Nephron progenitor cell (in vitro differentiated cells): ENCODE results near the gene KLK13.

Experiments
- DNase-seq: peaks from one replicate; pipeline ENCODE4 v3.0.0; 2021
- H3K27ac Mint-ChIP-seq: 2 replicates; pipeline ENCODE4 v1.8.0; 2021; ENCODE audit warnings: mild to moderate bottlenecking, moderate library complexity, mixed read lengths
- H3K27me3 Mint-ChIP-seq: 2 replicates; pipeline ENCODE4 v1.8.0; 2021; ENCODE audit warnings: mild to moderate bottlenecking, low read depth, mixed read lengths; ENCODE audit not compliant: poor library complexity
- H3K36me3 Mint-ChIP-seq: 2 replicates; pipeline ENCODE4 v1.8.0; 2021; ENCODE audit warnings: low read depth, mixed read lengths
- H3K4me1 Mint-ChIP-seq: 2 replicates; pipeline ENCODE4 v1.8.0; 2021; ENCODE audit warnings: mixed read lengths
- H3K4me3 Mint-ChIP-seq: 2 replicates; pipeline ENCODE4 v1.8.0; 2021; ENCODE audit warnings: mild to moderate bottlenecking, moderate library complexity, mixed read lengths
- H3K9me3 Mint-ChIP-seq: 2 replicates; pipeline ENCODE4 v1.8.0; 2021; ENCODE audit warnings: mild to moderate bottlenecking, moderate library complexity, mixed read lengths
- TF ChIP-seq, protein P1 (sequence below): fragments of 200-600 bp; sonication (generic); IDR thresholded peaks from 2 replicates; pipeline ENCODE4 v1.5.0; 2021; ENCODE audit warnings: antibody characterized with exemption

KLK13 gene

DNA sequence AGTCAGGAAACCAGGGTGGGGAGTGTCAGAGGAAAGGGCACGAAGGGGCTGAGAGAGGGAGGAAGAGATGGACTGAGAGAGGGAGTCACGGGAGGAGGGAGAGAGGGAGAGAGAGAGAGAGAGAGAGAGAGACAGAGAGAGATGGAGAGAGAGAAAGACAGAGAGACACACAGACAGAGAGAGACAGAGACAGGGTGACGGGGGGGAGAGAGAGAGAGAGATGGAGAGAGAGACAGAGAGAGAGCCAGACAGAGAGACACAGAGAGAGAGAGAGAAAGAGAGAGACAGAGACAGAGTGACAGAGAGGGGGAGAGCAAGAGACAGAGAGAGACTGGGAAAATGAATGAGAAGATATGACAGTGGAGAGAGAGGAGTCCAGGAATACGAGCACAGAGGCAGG lies 18.3 kb upstream of the KLK13 start:
- Mint-ChIP-seq H3K27ac (no peak overlapping the region), H3K4me3 (no peak overlapping the region), H3K9me3 (no peaks in the 10 kb centered on the region), H3K27me3 (peaks cover 22% of the 10 kb centered on the region), H3K4me1 (peaks cover 23% of the 10 kb centered on the region), H3K36me3 (no peaks in the 10 kb centered on the region)
- TF ChIP-seq, protein P1, sequence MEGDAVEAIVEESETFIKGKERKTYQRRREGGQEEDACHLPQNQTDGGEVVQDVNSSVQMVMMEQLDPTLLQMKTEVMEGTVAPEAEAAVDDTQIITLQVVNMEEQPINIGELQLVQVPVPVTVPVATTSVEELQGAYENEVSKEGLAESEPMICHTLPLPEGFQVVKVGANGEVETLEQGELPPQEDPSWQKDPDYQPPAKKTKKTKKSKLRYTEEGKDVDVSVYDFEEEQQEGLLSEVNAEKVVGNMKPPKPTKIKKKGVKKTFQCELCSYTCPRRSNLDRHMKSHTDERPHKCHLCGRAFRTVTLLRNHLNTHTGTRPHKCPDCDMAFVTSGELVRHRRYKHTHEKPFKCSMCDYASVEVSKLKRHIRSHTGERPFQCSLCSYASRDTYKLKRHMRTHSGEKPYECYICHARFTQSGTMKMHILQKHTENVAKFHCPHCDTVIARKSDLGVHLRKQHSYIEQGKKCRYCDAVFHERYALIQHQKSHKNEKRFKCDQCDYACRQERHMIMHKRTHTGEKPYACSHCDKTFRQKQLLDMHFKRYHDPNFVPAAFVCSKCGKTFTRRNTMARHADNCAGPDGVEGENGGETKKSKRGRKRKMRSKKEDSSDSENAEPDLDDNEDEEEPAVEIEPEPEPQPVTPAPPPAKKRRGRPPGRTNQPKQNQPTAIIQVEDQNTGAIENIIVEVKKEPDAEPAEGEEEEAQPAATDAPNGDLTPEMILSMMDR = no peak
- no peak for DNase-seq

DNA sequence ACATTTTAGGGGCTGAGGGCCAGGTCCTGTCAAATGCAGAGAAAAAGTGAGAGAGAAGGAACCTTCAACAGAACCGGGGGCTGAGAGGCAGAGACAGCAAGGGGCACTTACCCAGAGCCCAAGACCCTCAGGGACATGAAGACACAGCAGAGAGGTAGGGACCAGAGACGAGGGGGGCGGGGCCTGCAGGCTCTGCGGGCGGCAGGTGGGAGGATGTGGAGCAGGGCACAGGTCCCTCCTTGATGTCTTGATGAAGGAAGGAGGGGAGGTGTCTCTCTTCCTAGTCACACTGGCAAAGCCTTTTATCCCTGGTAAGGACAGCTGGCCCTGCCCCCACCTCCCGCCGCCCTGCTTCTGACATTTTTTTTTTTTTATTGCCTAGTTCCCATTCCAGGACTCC lies 17.7 kb upstream of the KLK13 start, which contains the start of gene KLK14:
KLK14 (minus strand) TSS at position 277 of the 400 bp plus-strand sequence; CDS start at position 4, 273 bp downstream.
- DNase-seq = no peak
- Mint-ChIP-seq H3K4me1 (peaks cover 23% of the 10 kb centered on the region), H3K27me3 (peaks cover 22% of the 10 kb centered on the region), H3K27ac (no peak within 1 kb of the TSS), H3K9me3 (no peaks in the 10 kb centered on the region), H3K4me3 (no peak within 1 kb of the TSS), H3K36me3 (no peaks in the 10 kb centered on the region)
- TF ChIP-seq, protein P1 = no peak

- Mint-ChIP-seq H3K4me1 (peaks cover 16% of the 10 kb centered on the region), H3K4me3 (no peak overlapping the region), H3K9me3 (no peaks in the 10 kb centered on the region), H3K36me3 (no peaks in the 10 kb centered on the region), H3K27me3 (peaks cover 12% of the 10 kb centered on the region), H3K27ac (no peak overlapping the region)
- TF ChIP-seq, protein P1 = no peak
- DNase-seq = no peak
These were observed 16.6 kb upstream of the KLK13 start for GRCh38 chr19:51081476-51081875.

DNA sequence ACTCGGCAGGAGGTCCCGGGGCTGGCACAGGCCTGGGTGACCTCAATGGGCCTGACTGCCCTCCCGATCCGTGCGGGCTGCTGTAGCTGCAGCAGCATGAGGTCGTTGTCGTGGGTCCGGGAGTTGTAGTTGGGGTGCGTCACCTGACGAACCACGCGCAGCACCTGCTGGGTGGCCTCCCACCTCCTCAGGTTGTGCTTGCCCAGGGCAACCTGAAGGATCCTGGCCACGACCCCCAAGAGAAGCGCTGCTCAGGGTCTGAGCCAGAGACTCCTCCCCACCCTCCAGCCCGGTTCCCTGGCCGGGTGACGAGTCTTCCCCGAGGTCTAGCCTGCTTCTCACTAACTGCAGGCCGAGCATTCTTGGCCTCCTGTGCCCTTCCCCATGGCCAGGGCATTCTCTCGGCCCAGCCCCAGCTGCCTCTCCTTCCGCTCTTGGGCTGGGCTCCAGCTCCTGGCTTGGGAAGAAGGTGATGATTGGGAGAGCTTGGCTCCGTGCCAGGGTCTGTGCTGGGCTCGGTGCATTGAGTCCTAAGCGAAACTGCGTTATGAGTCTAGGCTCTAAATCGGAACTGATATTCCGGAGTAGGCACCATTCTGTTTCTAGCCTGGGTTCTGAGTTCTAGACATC lies 14.7 kb upstream of the KLK13 start:
- DNase-seq = no peak
- Mint-ChIP-seq H3K9me3 (no peaks in the 10 kb centered on the region), H3K27ac (no peak overlapping the region), H3K4me3 (no peak overlapping the region), H3K36me3 (no peaks in the 10 kb centered on the region), H3K4me1 (peaks cover 16% of the 10 kb centered on the region), H3K27me3 (peaks cover 15% of the 10 kb centered on the region)
- TF ChIP-seq, protein P1 = no peak

DNA sequence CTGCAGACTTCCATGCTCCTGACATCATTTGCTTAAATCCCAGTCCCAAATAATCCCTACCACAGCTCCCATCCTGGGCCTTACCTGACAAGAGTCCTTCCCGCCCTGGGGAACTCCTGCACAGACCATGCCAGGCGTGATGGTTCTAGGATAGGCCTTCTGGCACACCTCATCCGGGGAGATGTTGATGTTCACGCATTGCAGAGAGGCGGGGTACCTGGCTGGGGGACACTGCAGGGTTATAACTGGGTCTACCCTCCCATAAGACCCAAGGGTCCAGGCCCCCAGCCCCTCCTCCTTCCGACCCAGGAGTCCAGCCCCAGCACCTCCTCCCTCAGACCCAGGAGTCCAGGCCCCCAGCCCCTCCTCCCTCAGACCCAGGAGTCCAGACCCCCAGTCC lies 13.8 kb upstream of the KLK13 start:
- no peak for DNase-seq
- H3K27me3 Mint-ChIP-seq = peaks cover 15% of the 10 kb centered on the region
- TF ChIP-seq, protein P1 = no peak
- no peak overlapping the region for H3K27ac Mint-ChIP-seq
- no peaks in the 10 kb centered on the region for H3K36me3 Mint-ChIP-seq
- peaks cover 8% of the 10 kb centered on the region for H3K9me3 Mint-ChIP-seq
- peaks cover 16% of the 10 kb centered on the region for H3K4me1 Mint-ChIP-seq
- H3K4me3 Mint-ChIP-seq = no peak overlapping the region

DNA sequence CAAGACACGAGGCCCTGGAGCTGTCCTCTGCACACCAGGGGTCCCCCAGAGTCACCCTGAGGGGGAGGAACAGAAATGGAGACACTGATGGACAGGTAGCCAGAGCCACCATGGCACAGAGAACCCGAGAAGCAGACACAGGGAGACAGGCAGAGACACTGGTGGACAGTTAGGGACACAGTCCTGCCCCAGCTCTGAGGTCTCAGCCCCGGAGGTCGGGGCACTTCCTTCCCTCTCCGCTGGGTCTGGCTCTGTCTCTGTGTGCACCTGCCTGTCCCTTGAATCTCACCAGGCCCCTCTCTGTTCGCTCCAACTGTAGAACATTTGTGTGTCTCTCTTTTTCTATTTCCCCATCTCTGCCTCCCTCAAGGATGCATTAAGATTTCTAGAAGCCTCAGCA lies 13.2 kb upstream of the KLK13 start:
- Mint-ChIP-seq H3K4me3 (no peak overlapping the region), H3K4me1 (peaks cover 11% of the 10 kb centered on the region), H3K9me3 (peaks cover 14% of the 10 kb centered on the region), H3K27me3 (peaks cover 13% of the 10 kb centered on the region), H3K27ac (no peak overlapping the region), H3K36me3 (no peaks in the 10 kb centered on the region)
- no peak for DNase-seq
- TF ChIP-seq, protein P1 = no peak
